Liver (tissue), 3 donors: ENCODE data around the gene PHIP.

Source experiments
- CTCF ChIP-seq: fragments of 150-350 bp; IDR thresholded peaks from 2 replicates; pipeline ENCODE4 v1.5.1; 2017; ENCODE audit warnings: improper control_type of control experiment, low read depth, low read length; ENCODE audit not compliant: missing input control
- EGR1 ChIP-seq, 2 donors: IDR thresholded peaks; 2 replicates each; pipeline ENCODE4 v1.6.1; 2016 to 2018; ENCODE audit warnings: antibody characterized with exemption in 2 of 2, low read depth in 2 of 2
- REST ChIP-seq: IDR thresholded peaks from 2 replicates; pipeline ENCODE4 v1.6.1; 2016; ENCODE audit warnings: antibody characterized with exemption, mild to moderate bottlenecking
- SP1 ChIP-seq: IDR thresholded peaks from 2 replicates; pipeline ENCODE4 v1.6.1; 2018; ENCODE audit warnings: antibody characterized with exemption, mild to moderate bottlenecking
- TAF1 ChIP-seq: conservative IDR thresholded peaks from 2 replicates; pipeline ENCODE4 v1.6.1; 2016; ENCODE audit warnings: antibody characterized with exemption, mild to moderate bottlenecking
- YY1 ChIP-seq: IDR thresholded peaks from 2 replicates; pipeline ENCODE4 v1.6.1; 2016; ENCODE audit warnings: antibody characterized with exemption, mild to moderate bottlenecking
- donor health status: healthy.
- donor health status: healthy.

GRCh38 chr6:79005024-79005423 lies 73.0 kb downstream of the PHIP start:
- TF ChIP-seq CTCF (no peak), REST (no peak), YY1 (no peak), TAF1 (no peak), EGR1 (IDR thresholded peaks at IDR 0.05; ENCODE audit: low read depth in 2 of 2) (no peak), SP1 (no peak)
